ENCODE results near the gene MGST2.

DNA sequence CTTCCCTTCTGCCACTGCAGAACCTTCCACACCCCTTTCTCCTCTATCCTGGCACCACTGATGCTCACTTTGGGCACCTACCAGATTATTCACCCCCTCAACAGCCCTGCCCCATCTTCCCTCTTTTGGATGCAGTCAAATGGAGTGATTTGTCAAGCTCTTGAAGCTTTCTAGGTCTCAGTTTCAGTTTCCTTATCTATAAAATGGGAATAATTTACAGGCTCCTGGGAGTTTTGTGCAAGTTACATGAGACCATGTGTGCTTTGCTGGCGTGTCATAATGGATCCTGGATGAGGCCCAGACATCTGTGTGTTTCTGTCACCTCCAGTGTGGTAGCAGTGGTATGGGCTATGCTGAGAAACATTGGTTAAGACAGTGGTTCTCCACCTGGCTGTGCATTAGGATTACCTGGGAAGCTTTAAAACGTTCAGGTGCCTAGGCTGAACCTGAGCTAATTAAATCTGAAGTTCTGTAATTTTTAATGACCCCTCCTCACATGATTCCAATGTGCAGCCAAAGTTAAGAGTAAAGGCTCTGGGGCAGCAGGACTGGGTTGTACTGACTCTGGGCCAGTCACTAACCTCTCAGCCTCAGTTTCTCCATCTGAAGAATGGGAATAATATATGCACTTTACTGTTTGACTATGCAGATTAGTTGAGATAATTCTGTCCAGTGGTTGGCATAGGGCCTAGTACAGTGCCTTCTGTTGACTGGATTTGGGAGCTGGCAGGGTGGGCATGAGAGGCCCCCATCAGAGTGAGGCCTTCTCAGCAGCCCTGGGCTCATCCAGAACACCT is 6.8 kb upstream of the MGST2 start:
- TF ChIP-seq, protein P1, sequence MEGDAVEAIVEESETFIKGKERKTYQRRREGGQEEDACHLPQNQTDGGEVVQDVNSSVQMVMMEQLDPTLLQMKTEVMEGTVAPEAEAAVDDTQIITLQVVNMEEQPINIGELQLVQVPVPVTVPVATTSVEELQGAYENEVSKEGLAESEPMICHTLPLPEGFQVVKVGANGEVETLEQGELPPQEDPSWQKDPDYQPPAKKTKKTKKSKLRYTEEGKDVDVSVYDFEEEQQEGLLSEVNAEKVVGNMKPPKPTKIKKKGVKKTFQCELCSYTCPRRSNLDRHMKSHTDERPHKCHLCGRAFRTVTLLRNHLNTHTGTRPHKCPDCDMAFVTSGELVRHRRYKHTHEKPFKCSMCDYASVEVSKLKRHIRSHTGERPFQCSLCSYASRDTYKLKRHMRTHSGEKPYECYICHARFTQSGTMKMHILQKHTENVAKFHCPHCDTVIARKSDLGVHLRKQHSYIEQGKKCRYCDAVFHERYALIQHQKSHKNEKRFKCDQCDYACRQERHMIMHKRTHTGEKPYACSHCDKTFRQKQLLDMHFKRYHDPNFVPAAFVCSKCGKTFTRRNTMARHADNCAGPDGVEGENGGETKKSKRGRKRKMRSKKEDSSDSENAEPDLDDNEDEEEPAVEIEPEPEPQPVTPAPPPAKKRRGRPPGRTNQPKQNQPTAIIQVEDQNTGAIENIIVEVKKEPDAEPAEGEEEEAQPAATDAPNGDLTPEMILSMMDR (IDR thresholded peaks at IDR 0.05; ENCODE audit: low read depth, low read length, poor library complexity, severe bottlenecking) = no peak
- TF ChIP-seq EZH2phosphoT487 (IDR thresholded peaks at IDR 0.05; ENCODE audit: borderline replicate concordance, low read length) = no peak

Data from DOHH2 (cell line).